A549 (cell line): ENCODE results near the gene ASTL. TPM values are rescaled to one million over a fixed set of nuclear protein-coding genes. Genes with fewer than 3 reads are reported as not detected.

Experiments
- ATAC-seq, 2 experiments: fragments of 200-7000 bp in 1 of 2; fragments of >200 bp in 1 of 2; cut with Nextera tagmentation in 1 of 2; cut with Tn5 transposase in 1 of 2; 3 replicates each; pipeline versions ENCODE4 v1.8.0 to v1.9.1; 2018 to 2020; ENCODE audit warnings: mild to moderate bottlenecking in 1 of 2, moderate library complexity in 1 of 2
- CTCF ChIA-PET: fragments of 300-600 bp; sonication (Branson Sonifier 250); formaldehyde crosslinking; extraction: SDS; loops from one replicate; lab custom pipeline; 2021; ENCODE audit warnings: antibody characterized with exemption, inconsistent platforms; lab: Yijun Ruan, JAX
- POLR2A ChIA-PET: fragments of 350-600 bp; formaldehyde crosslinking; extraction: SDS; loops from one replicate; lab custom pipeline; 2021; ENCODE audit warnings: antibody characterized with exemption, inconsistent platforms; lab: Yijun Ruan, JAX
- DNase-seq, 2 experiments: peaks; one replicate each; pipeline versions ENCODE4 v3.0.0 to v3.0.0-alpha.2; 2011 to 2016; ENCODE audit warnings: low read depth in 1 of 2, low spot score in 1 of 2
- FAIRE-seq: peaks from 2 replicates; lab custom pipeline; 2011; peaks lifted over from hg19 to GRCh38; lab: Jason Lieb, UNC
- H3K27ac ChIP-seq, 2 experiments: fragments of >200 bp; sonication (Bioruptor Twin); formaldehyde crosslinking; 3 replicates each; pipeline ENCODE4 v1.5.1; 2016 to 2017
- H3K4me1 ChIP-seq: fragments of >200 bp; sonication (Bioruptor Twin); formaldehyde crosslinking; 3 replicates; pipeline ENCODE4 v1.6.1; 2016
- H3K4me2 ChIP-seq: fragments of >200 bp; sonication (Bioruptor Twin); formaldehyde crosslinking; 3 replicates; pipeline ENCODE4 v1.6.1; 2016
- H3K4me3 ChIP-seq: fragments of >200 bp; sonication (Bioruptor Twin); formaldehyde crosslinking; 3 replicates; pipeline ENCODE4 v1.5.1; 2016
- H3K9me3 ChIP-seq: fragments of >200 bp; sonication (Bioruptor Twin); formaldehyde crosslinking; 3 replicates; pipeline ENCODE4 v1.6.1; 2016
- E2F6 ChIP-seq: IDR thresholded peaks from 2 replicates; pipeline ENCODE4 v1.6.1; 2012; ENCODE audit warnings: low read depth, borderline replicate concordance
- HOXA7 ChIP-seq: fragments of 250-450 bp; sonication (Bioruptor Pico); IDR thresholded peaks from 2 replicates; pipeline ENCODE4 v1.5.0; 2020; ENCODE audit warnings: mild to moderate bottlenecking, moderate library complexity
- HOXB5 ChIP-seq: fragments of 250-450 bp; sonication (Bioruptor Pico); IDR thresholded peaks from 2 replicates; pipeline ENCODE4 v1.5.0; 2020; ENCODE audit warnings: mild to moderate bottlenecking, moderate library complexity
- MAFK ChIP-seq: fragments of 450-650 bp; IDR thresholded peaks from 2 replicates; pipeline ENCODE4 v1.6.1; 2014; ENCODE audit not compliant: partially characterized antibody
- RAD21 ChIP-seq, 2 experiments: fragments of >200 bp in 1 of 2; sonication (Bioruptor Twin) in 1 of 2; formaldehyde crosslinking in 1 of 2; IDR thresholded peaks in 1 of 2; conservative IDR thresholded peaks in 1 of 2; 2 replicates in 1 of 2; 3 replicates in 1 of 2; pipeline ENCODE4 v1.6.1; 2012 to 2018; ENCODE audit warnings: inconsistent platforms in 1 of 2
- RARB ChIP-seq: fragments of 250-450 bp; sonication (Bioruptor Pico); IDR thresholded peaks from 2 replicates; pipeline ENCODE4 v1.8.0; 2021; ENCODE audit warnings: mild to moderate bottlenecking, moderate library complexity
- RCOR1 ChIP-seq: fragments of 150-350 bp; IDR thresholded peaks from 2 replicates; pipeline ENCODE4 v1.6.1; 2014; ENCODE audit warnings: antibody characterized with exemption, low read length, low read depth
- REST ChIP-seq: fragments of 200-600 bp; sonication (generic); IDR thresholded peaks from 2 replicates; pipeline ENCODE4 v1.6.1; 2016; ENCODE audit warnings: antibody characterized with exemption, mild to moderate bottlenecking, moderate library complexity
- USF2 ChIP-seq: fragments of 450-650 bp; IDR thresholded peaks from 2 replicates; pipeline ENCODE4 v1.6.1; 2014; ENCODE audit warnings: antibody characterized with exemption
- ZSCAN20 ChIP-seq: fragments of 250-450 bp; sonication (Bioruptor Pico); IDR thresholded peaks from 2 replicates; pipeline ENCODE4 v1.8.0; 2022; ENCODE audit warnings: mild to moderate bottlenecking, moderate library complexity
- WGBS: methylation state at CpG from one replicate; pipeline ENCODE4 v1.1.6; 2017; ENCODE audit errors: missing lambda C conversion rate; 5-methylcytosine and 5-hydroxymethylcytosine counted together
- polyA plus RNA-seq, 4 experiments: library from polyadenylated mRNA; depleted of rRNA in 3 of 4; stranded (reverse); fragments of >200 nt; fragmentation: RNase III in 1 of 4; extraction: RNeasy Plus Mini Kit Qiagen cat#74134 plus additional on column Dnase treatment in 1 of 4; gene quantifications; 2 replicates in 3 of 4; 3 replicates in 1 of 4; pipeline ENCODE4 v1.2.3, GENCODE V29; 2011 to 2017
- TF ChIP-seq, protein P1 (sequence below): fragments of 250-450 bp; sonication (Bioruptor Pico); IDR thresholded peaks from 2 replicates; pipeline ENCODE4 v1.5.0; 2021; ENCODE audit warnings: mild to moderate bottlenecking, moderate library complexity, borderline replicate concordance
- TF ChIP-seq, protein P2 (sequence below): fragments of 150-350 bp; IDR thresholded peaks from 2 replicates; pipeline ENCODE4 v1.6.1; 2014; ENCODE audit warnings: low read depth, mild to moderate bottlenecking, low read length

Gene ASTL
- polyA plus RNA-seq, 2 of the 4 experiments (the other 2 are of a cell fraction), result not detected

DNA sequence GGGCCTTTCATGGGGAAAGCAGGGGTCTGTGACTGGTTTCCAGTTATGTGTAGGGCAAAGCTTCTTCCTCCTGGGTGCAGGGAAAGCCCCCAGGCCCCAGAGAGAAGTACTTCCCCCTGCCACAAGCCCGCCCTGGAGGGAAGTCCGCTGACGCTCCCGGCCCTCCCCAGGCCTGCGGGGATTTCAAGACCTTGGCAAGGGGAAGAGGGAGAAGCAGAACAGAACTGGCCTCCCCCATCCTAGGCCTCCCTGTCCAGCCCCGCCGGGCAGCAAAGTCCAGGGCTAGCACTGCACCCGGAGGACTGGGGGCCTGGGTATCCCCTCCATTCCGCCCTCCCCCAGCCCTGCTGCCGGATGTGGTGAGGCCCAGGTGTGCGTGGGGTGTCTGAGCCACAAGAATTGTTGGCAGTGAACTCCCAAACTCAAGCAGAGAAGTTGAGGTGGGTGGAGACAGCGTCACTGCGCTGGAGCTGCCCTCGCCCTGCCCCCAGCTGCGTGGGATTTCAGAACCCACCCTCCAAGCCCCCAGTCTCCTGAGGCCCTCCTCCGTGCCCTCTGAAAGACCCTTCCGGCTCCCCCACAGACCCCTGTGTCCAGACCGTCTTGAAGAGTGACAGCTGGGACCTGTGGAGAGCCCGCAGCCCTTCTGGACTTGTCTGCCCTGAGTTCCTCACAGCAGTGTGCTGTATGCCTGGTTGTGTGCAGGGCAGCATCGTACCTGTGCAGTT, 8.0 kb upstream of the ASTL start:
- no peak for DNase-seq
- FAIRE-seq, result no peak
- ATAC-seq, result 0 out of 6 replicates have a peak, but pooled peaks of 1 of the 2 experiments have one; percentile 7
- Histone ChIP-seq H3K4me1 (peaks cover 10% of the 10 kb centered on the region; the same call in 2 of the 3 replicates), H3K27ac (no peak overlapping the region)
- 89% methylated on average over 7 of the region's 20 CpGs for WGBS
- POLR2A ChIA-PET, result no interaction called here
- TF ChIP-seq MAFK (no peak), E2F6 (no peak), ZSCAN20 (no peak), RCOR1 (no peak), HOXA7 (CRISPR knock-in tag) (no peak), HOXB5 (CRISPR knock-in tag) (no peak), REST (no peak), RAD21 (conservative IDR thresholded peaks at IDR 0.05 in 1 of 2, IDR thresholded peaks at IDR 0.05 in 1 of 2) (no peak), USF2 (no peak), RARB (CRISPR knock-in tag) (no peak)
- TF ChIP-seq, protein P1, sequence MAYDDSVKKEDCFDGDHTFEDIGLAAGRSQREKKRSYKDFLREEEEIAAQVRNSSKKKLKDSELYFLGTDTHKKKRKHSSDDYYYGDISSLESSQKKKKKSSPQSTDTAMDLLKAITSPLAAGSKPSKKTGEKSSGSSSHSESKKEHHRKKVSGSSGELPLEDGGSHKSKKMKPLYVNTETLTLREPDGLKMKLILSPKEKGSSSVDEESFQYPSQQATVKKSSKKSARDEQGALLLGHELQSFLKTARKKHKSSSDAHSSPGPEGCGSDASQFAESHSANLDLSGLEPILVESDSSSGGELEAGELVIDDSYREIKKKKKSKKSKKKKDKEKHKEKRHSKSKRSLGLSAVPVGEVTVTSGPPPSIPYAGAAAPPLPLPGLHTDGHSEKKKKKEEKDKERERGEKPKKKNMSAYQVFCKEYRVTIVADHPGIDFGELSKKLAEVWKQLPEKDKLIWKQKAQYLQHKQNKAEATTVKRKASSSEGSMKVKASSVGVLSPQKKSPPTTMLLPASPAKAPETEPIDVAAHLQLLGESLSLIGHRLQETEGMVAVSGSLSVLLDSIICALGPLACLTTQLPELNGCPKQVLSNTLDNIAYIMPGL, result no peak
- TF ChIP-seq, protein P2, sequence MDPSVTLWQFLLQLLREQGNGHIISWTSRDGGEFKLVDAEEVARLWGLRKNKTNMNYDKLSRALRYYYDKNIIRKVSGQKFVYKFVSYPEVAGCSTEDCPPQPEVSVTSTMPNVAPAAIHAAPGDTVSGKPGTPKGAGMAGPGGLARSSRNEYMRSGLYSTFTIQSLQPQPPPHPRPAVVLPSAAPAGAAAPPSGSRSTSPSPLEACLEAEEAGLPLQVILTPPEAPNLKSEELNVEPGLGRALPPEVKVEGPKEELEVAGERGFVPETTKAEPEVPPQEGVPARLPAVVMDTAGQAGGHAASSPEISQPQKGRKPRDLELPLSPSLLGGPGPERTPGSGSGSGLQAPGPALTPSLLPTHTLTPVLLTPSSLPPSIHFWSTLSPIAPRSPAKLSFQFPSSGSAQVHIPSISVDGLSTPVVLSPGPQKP, result no peak
- TF ChIP-seq, all 56 proteins: peak for 0
- no peak overlapping the region for H3K4me3 ChIP-seq
- CTCF ChIA-PET, result interaction anchor here (1.9 to 2.5 kb wide), 3 partner anchors 13 to 124 kb away, joined by 4 to 13 read pairs (median 8); no protein-coding TSS in a partner anchor
- no peaks in the 10 kb centered on the region for H3K9me3 ChIP-seq
- no peak overlapping the region for H3K4me2 ChIP-seq

GRCh38 chr2:96145848-96146152, 7.5 kb upstream of the ASTL start:
- no peaks in the 10 kb centered on the region for H3K9me3 ChIP-seq
- ATAC-seq (no peak), DNase-seq (no peak), FAIRE-seq (no peak)
- 67% methylated on average over 3 of the region's 3 CpGs for WGBS
- H3K4me1 ChIP-seq, result peaks cover 10% of the 10 kb centered on the region; the same call in 2 of the 3 replicates
- H3K4me3 ChIP-seq, result no peak overlapping the region; the same call in 2 of the 3 replicates
- H3K27ac ChIP-seq, result peak overlapping the region in 1 of 2 experiments; percentile 70; a peak in 2 of 6 replicates
- ChIA-PET CTCF (interaction anchor here (2.1 kb wide), 1 partner anchor 13 kb away, joined by 4 read pairs; no protein-coding TSS in a partner anchor), POLR2A (no interaction called here)
- TF ChIP-seq, protein P1, result no peak
- no peak for TF ChIP-seq E2F6
- peak overlapping the region; percentile 94 for H3K4me2 ChIP-seq
